Astrocyte (in vitro differentiated cells and primary cell): ENCODE data around the gene C1R.

Experiments
- EZH2 ChIP-seq: IDR thresholded peaks from 2 replicates; pipeline ENCODE4 v1.6.1; 2012; ENCODE audit warnings: mild to moderate bottlenecking, low read length, inconsistent platforms; ENCODE audit not compliant: insufficient read depth
- TF ChIP-seq, protein P1 (sequence below): IDR thresholded peaks from 2 replicates; pipeline ENCODE4 v1.5.1; 2011; ENCODE audit warnings: low read depth, mild to moderate bottlenecking, inconsistent platforms, low read length, moderate library complexity; ENCODE audit not compliant: insufficient read depth

DNA sequence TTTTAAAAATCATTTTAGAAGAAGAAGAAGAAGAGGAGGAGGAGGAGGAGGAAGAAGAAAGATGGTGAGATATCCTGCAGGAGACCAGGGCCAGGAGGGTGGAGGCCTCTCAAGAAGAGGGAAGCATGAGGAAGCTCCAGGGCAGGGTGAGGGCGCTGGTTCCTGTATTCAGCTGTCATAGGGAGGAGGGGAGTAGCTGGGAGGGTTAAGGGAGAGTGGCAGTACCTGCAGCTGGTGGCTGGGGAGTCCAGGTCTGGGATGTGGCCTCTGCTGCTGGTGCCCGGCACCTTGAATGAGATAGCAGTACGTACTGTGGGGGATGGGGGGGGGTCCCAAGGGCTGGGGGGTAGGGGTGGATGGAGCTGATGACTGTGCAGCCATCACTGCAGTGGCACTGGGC is 26.6 kb upstream of the C1R start:
- TF ChIP-seq, protein P1, sequence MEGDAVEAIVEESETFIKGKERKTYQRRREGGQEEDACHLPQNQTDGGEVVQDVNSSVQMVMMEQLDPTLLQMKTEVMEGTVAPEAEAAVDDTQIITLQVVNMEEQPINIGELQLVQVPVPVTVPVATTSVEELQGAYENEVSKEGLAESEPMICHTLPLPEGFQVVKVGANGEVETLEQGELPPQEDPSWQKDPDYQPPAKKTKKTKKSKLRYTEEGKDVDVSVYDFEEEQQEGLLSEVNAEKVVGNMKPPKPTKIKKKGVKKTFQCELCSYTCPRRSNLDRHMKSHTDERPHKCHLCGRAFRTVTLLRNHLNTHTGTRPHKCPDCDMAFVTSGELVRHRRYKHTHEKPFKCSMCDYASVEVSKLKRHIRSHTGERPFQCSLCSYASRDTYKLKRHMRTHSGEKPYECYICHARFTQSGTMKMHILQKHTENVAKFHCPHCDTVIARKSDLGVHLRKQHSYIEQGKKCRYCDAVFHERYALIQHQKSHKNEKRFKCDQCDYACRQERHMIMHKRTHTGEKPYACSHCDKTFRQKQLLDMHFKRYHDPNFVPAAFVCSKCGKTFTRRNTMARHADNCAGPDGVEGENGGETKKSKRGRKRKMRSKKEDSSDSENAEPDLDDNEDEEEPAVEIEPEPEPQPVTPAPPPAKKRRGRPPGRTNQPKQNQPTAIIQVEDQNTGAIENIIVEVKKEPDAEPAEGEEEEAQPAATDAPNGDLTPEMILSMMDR, result no peak
- no peak for TF ChIP-seq EZH2
